ENCODE measurements around the gene CPXM2. TPM values are rescaled to one million over a fixed set of nuclear protein-coding genes. Genes with fewer than 3 reads are reported as not detected.

CPXM2 gene
- total RNA-seq, 1 experiment from 2014 or later: not detected

DNA sequence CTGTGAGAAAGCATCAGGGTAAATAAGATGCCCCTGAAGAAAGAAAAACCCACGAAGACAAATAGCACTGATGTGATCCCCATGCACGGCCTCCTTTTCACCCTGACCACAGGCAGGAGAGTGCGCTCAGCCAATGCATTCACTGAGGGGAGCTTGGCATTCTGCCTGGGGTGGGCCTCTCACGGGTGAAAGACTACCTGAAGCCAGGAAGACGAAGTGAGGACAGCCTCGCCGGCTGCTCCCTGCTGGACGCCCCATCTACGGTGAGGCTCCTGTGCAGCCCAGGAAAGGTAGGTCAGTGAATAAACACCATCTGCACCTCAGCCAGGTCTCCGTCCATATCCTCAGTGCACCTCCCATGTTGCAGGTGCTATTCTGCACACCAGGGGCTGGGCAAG lies 32.0 kb downstream of the CPXM2 start:
- no peaks in the 10 kb centered on the region for H3K9me3 Mint-ChIP-seq (ENCODE audit: unreplicated experiment)
- DNase-seq (ENCODE audit: unreplicated experiment): no peak
- peaks cover 29% of the 10 kb centered on the region for H3K27me3 Mint-ChIP-seq (ENCODE audit: insufficient read depth, unreplicated experiment)
- no TSS peak for BruUV-seq (replicated peaks)
- intact Hi-C loops (cut with micrococcal nuclease): no loop called here
- H3K27ac Mint-ChIP-seq (ENCODE audit: low read depth, unreplicated experiment): no peak overlapping the region
- no peaks in the 10 kb centered on the region for H3K36me3 Mint-ChIP-seq (ENCODE audit: insufficient read depth, unreplicated experiment)
- H3K4me1 Mint-ChIP-seq (ENCODE audit: insufficient read depth, unreplicated experiment): no peaks in the 10 kb centered on the region
- ChIA-PET POLR2A (no interaction called here), CTCF (no interaction called here)
- H3K4me3 Mint-ChIP-seq (ENCODE audit: unreplicated experiment): no peak overlapping the region
- TF ChIP-seq CTCF (IDR thresholded peaks at IDR 0.05; ENCODE audit: unreplicated experiment): no peak

DNA sequence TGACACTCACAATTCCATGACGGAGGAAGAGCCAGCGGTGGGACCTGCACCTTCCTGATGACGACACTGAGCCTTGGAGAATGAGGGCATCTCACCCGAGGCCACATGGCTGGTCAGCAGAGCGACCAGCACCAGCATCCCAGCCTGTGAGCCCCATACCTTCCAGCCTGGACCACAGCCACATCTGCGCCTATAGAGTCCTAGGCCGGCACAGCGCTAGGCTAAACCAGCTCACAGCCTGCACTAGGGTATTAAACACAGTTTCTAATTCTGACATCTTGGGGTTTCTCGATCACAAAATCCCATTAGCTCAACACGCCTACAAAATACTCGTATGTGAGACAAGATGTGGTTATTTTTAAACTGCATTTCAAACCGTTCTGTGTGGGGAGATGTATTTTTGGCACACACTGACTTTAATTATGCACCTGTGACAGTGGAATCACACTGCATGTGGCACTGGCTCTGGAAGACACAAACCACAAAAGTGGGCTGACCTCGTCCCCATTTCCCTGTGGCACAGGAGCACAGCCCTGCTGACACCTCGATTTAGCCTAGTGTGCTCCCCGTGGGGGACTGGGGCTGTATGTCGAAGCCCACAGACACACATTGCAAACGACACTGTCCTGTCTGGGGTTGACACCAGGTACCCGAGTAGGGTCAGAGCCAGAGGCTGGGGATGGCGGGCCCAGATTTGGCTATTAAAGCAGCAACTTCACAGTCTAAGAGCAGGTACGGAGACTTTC lies 32.5 kb downstream of the CPXM2 start:
- no peaks in the 10 kb centered on the region for H3K9me3 Mint-ChIP-seq (ENCODE audit: unreplicated experiment)

GRCh38 chr10:123858077-123858681 lies 33.4 kb downstream of the CPXM2 start:
- ChIA-PET CTCF (interaction anchor here (0.6 kb wide), 1 partner anchor 39 kb away, joined by 3 read pairs; no protein-coding TSS in a partner anchor), POLR2A (no interaction called here)
- no peak for DNase-seq (ENCODE audit: unreplicated experiment)
- H3K27ac Mint-ChIP-seq (ENCODE audit: low read depth, unreplicated experiment): no peak overlapping the region
- H3K27me3 Mint-ChIP-seq (ENCODE audit: insufficient read depth, unreplicated experiment): peaks cover 41% of the 10 kb centered on the region
- H3K9me3 Mint-ChIP-seq (ENCODE audit: unreplicated experiment): no peaks in the 10 kb centered on the region
- intact Hi-C loops (cut with micrococcal nuclease): no loop called here
- no peak for TF ChIP-seq CTCF (IDR thresholded peaks at IDR 0.05; ENCODE audit: unreplicated experiment)
- BruUV-seq (replicated peaks): no TSS peak
- no peaks in the 10 kb centered on the region for H3K36me3 Mint-ChIP-seq (ENCODE audit: insufficient read depth, unreplicated experiment)
- no peaks in the 10 kb centered on the region for H3K4me1 Mint-ChIP-seq (ENCODE audit: insufficient read depth, unreplicated experiment)
- no peak overlapping the region for H3K4me3 Mint-ChIP-seq (ENCODE audit: unreplicated experiment)

More for the DNA sequence above, 32.5 kb downstream of the CPXM2 start:
- Mint-ChIP-seq H3K27ac (ENCODE audit: low read depth, unreplicated experiment) (no peak overlapping the region), H3K27me3 (ENCODE audit: insufficient read depth, unreplicated experiment) (peaks cover 35% of the 10 kb centered on the region), H3K4me3 (ENCODE audit: unreplicated experiment) (no peak overlapping the region), H3K36me3 (ENCODE audit: insufficient read depth, unreplicated experiment) (no peaks in the 10 kb centered on the region), H3K4me1 (ENCODE audit: insufficient read depth, unreplicated experiment) (no peaks in the 10 kb centered on the region)
- BruUV-seq (replicated peaks): no TSS peak
- no peak for DNase-seq (ENCODE audit: unreplicated experiment)
- CTCF ChIA-PET: no interaction called here
- TF ChIP-seq CTCF (IDR thresholded peaks at IDR 0.05; ENCODE audit: unreplicated experiment): no peak
- intact Hi-C loops (cut with micrococcal nuclease): no loop called here
- POLR2A ChIA-PET: no interaction called here

DNA sequence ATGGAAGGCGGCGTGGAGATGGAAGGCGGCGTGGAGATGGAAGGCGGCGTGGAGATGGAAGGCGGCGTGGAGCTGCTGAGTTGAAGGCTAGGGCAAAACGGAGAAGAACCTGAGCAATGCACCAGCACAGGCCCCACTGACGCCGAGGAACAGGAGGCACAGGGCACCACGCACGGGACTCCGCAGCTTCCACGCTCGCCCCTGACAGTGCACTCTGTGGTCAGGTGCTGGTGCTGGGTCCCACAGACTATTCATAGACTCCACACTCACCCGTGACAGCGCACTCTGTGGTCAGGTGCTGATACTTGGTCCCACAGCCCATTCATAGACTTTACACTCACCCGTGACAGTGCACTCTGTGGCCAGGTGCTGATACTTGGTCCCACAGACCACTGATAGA lies 34.0 kb downstream of the CPXM2 start:
- H3K27me3 Mint-ChIP-seq (ENCODE audit: insufficient read depth, unreplicated experiment): peaks cover 41% of the 10 kb centered on the region
- no TSS peak for BruUV-seq (replicated peaks)
- no peaks in the 10 kb centered on the region for H3K9me3 Mint-ChIP-seq (ENCODE audit: unreplicated experiment)
- intact Hi-C loops (cut with micrococcal nuclease): no loop called here
- no peak overlapping the region for H3K27ac Mint-ChIP-seq (ENCODE audit: low read depth, unreplicated experiment)
- no peak overlapping the region for H3K4me3 Mint-ChIP-seq (ENCODE audit: unreplicated experiment)
- ChIA-PET CTCF (no interaction called here), POLR2A (interaction anchor here (0.7 kb wide), 1 partner anchor 1209 kb away, joined by 3 read pairs; no protein-coding TSS in a partner anchor)
- DNase-seq (ENCODE audit: unreplicated experiment): no peak
- no peak for TF ChIP-seq CTCF (IDR thresholded peaks at IDR 0.05; ENCODE audit: unreplicated experiment)
- no peaks in the 10 kb centered on the region for H3K36me3 Mint-ChIP-seq (ENCODE audit: insufficient read depth, unreplicated experiment)
- H3K4me1 Mint-ChIP-seq (ENCODE audit: insufficient read depth, unreplicated experiment): no peaks in the 10 kb centered on the region
